H1 (cell line): ENCODE results near the gene NOLC1.

Experiments
- POLR2AphosphoS5 ChIP-seq: IDR thresholded peaks from 2 replicates; pipeline ENCODE4 v1.6.1; 2011; ENCODE audit warnings: low read depth, low read length
- RAD21 ChIP-seq, 2 experiments: IDR thresholded peaks in 1 of 2; conservative IDR thresholded peaks in 1 of 2; 2 replicates each; pipeline ENCODE4 v1.6.1; 2011; ENCODE audit warnings: low read depth in 2 of 2, low read length in 2 of 2, improper control_type of control experiment in 1 of 2, inconsistent platforms in 1 of 2, mild to moderate bottlenecking in 1 of 2, moderate library complexity in 1 of 2
- RXRA ChIP-seq: IDR thresholded peaks from 2 replicates; pipeline ENCODE4 v1.6.1; 2011; ENCODE audit warnings: low read depth, mild to moderate bottlenecking, low read length, moderate library complexity; ENCODE audit not compliant: insufficient read depth
- TF ChIP-seq, protein P1 (sequence below), 3 experiments: IDR thresholded peaks; 1 replicate in 2 of 3; 2 replicates in 1 of 3; pipeline versions ENCODE4 v1.5.1 to v1.6.1; 2011; ENCODE audit warnings: low read length in 3 of 3, mild to moderate bottlenecking in 3 of 3, inconsistent platforms in 2 of 3, low read depth in 1 of 3, moderate library complexity in 1 of 3; ENCODE audit not compliant: insufficient read depth in 1 of 3; ENCODE audit errors: control extremely low read depth in 1 of 3

DNA sequence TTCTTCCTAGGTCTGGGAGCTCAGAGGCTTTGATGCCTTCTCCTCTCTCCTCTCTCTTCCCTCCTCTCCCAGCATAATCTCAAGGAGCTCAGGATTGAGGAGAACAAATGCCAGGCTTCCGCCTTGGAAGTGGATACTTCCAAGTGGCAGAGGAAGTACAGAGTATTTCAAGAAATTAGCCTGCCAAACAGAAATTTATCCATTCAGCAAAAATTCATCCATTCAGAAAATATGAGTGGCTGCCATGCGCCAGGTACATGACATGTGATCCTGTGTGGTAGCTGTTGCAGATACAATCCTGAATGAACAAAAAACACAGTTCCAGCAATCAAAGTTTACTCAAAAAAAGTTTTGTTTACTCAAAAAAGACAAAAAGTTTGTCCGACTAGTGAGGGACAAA lies 18.4 kb downstream of the NOLC1 start:
- TF ChIP-seq POLR2AphosphoS5 (no peak), RAD21 (IDR thresholded peaks at IDR 0.05 in 1 of 2, conservative IDR thresholded peaks at IDR 0.05 in 1 of 2; ENCODE audit: low read depth in 2 of 2, low read length in 2 of 2) (no peak), RXRA (no peak)
- TF ChIP-seq, protein P1, sequence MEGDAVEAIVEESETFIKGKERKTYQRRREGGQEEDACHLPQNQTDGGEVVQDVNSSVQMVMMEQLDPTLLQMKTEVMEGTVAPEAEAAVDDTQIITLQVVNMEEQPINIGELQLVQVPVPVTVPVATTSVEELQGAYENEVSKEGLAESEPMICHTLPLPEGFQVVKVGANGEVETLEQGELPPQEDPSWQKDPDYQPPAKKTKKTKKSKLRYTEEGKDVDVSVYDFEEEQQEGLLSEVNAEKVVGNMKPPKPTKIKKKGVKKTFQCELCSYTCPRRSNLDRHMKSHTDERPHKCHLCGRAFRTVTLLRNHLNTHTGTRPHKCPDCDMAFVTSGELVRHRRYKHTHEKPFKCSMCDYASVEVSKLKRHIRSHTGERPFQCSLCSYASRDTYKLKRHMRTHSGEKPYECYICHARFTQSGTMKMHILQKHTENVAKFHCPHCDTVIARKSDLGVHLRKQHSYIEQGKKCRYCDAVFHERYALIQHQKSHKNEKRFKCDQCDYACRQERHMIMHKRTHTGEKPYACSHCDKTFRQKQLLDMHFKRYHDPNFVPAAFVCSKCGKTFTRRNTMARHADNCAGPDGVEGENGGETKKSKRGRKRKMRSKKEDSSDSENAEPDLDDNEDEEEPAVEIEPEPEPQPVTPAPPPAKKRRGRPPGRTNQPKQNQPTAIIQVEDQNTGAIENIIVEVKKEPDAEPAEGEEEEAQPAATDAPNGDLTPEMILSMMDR (IDR thresholded peaks at IDR 0.05; ENCODE audit: control extremely low read depth in 1 of 3, insufficient read depth in 1 of 3, low read depth in 1 of 3, low read length in 3 of 3) = no peak
